ENCODE measurements around the gene ST7.

Gene ST7

DNA sequence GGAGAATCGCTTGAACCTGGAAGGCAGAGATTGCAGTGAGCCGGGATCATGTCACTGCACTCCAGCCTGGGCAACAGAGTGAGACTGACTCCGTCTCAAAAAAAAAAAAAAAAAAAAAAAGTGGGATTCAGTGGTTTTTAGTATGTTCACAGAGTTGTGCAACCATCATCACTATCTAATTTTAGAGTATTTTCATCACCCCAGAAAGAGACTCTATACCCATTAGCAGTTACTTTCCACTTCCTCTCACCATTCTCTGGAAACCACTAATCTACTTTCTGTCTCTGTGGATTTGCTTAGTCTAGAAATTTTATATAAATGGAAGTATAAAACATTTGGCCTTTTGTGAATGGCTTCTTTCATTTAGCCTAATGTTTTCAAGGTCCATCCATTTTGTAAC, 113.4 kb downstream of the ST7 start:
- no peak for DNase-seq (ENCODE audit: low spot score)

GRCh38 chr7:117067340-117067739, 114.0 kb downstream of the ST7 start:
- no peak for DNase-seq (ENCODE audit: low spot score)

DNA sequence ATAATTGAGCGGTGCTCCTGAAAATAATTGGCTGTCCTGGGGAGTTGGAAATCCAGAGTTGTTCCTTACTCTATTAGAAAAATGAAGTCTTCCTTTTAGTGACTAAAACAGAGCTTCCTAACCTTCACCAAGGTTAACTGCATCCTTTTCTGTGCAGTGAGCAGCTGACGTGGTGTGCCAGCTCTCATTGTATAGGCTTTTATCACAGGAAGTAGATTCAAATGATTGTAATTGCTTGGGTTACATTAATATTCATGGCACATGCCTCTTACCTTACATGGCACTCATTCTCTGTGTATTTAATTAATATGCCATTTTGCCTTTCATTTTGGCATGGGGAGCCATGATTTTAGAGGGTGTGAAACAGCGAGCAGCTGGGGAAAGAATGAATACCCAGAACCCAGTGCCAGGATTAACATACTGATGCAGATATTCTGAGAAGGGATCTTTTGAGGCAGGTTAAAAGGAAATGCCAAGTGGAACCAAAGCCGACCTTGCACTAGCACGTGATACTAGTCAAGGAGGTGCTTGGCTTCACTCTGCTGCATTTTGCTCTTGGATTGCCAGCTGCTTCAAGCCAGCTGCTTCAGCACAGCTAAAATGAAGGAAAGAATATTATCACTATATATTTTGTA, 115.3 kb downstream of the ST7 start:
- peak; percentile 22 for DNase-seq (ENCODE audit: low spot score)

- no peak for DNase-seq (ENCODE audit: low spot score)
Observed at GRCh38 chr7:117069379-117069778, 116.1 kb downstream of the ST7 start.

DNA sequence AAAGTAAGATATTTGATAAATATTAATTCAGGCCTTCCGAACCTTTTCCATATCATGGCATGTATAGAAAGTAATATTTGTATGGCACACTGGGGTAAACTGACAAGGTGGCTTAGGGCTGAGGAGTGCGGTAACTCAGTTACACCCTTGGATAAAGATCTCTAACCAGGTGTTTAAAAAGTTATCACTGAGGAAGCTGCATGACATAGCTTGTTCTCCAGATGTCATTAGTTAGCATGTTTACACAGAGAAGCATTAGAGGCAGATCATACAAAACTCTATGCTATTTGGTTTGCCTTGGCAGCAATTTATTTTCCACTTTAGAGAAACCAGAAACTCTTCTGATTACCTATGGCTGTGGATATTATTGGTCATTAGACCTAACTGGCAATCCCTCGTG, 118.2 kb downstream of the ST7 start:
- no peak for DNase-seq (ENCODE audit: low spot score)

GRCh38 chr7:117072620-117073118, 119.4 kb downstream of the ST7 start:
- DNase-seq (ENCODE audit: low spot score), result no peak

GRCh38 chr7:117074378-117074777, 121.1 kb downstream of the ST7 start:
- DNase-seq (ENCODE audit: low spot score), result no peak

DNA sequence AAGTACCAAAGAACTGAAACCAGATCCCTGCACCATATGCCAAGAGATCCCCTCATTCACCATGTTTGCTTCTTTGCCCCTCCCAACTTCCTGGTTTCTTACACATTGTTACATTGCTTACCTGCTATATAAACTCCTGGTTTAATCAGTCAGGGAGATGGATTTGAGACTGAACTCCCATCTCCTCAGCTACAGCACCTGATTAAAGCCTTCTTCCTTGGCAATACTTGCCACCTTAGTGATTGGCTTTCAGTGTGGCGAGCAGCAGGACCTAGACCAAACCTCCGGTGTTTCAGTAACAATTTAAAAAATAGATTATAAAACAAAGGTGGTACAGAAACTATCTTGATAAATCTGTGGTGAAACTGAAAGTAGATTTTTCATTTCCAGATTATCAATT, 122.6 kb downstream of the ST7 start:
- DNase-seq (ENCODE audit: low spot score), result no peak

GRCh38 chr7:117076426-117076943, 123.2 kb downstream of the ST7 start:
- DNase-seq (ENCODE audit: low spot score), result no peak

DNA sequence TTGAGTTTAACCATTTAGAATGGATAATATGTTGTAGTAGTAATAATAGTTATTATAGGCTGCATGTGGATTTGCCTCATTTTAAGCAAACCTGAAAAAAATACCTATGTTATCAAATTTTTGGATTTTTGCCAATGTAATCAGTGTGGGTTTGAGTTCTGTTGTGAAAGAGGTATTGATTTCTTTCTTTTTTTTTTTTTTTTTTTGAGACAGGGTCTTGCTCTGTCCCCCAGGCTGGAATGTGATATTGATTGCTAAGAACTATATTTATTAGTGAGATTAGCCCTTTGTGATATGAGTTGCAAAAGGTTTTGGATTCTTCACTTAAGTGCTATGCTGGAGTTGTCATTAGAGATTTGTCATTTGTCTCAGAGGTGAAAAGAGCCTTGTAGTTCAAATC, 124.4 kb downstream of the ST7 start:
- DNase-seq (ENCODE audit: low spot score), result no peak

DNA sequence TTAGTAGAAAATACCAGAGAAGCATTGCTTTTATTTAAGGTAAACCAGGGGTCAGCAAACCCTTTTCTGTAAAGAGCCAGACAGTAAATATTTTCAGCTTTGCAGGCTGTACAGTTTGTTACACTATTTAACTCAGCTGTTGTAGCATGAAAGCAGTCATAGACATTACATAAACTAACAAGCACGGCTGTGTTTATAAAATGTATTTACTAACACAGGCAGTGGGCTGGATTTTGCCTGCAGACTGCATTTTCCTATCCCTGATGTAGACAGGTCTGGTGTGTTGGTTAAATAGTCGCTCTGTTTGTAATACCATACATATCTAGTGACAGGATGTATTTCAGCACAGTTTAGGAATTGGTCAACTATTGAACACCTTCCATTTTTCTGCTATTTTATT, 129.3 kb downstream of the ST7 start:
- no peak for DNase-seq (ENCODE audit: low spot score)

DNA sequence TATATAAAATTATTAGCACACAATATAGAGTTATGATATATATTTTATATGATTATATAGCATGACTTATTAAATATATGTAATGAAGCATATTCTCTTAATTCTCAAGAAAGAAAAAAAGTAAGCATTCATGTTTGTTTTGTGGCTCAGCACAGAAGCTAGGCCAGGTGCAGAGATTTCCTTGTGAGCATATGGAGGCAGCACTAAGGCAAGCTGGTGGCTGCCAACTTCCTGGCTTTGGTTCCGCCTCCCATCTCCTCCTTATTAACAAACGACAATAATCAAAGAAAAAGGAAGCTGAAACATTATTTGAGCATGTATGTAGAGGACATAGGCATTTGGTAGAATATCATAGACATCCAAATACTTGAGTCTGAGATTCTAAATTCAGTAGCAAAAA, 130.3 kb downstream of the ST7 start:
- no peak for DNase-seq (ENCODE audit: low spot score)

DNA sequence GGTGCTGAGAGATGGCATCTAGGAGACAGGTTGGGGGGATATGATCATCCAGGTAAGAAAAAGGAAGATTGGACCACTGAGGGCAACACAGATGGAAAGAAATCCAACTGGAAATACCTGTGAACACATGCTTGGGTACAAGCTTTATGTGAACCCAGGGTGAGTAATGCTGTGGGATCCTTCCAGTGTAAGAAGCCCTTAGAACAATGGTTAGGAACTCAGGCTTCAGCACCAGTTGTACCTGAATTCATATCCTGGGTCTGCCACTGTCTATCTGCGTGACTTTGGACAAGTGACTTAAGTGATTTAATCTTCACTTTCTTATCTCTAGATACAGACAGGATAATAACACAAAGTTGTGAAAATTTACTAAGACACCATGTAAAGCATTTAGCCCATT, 131.0 kb downstream of the ST7 start:
- no peak for DNase-seq (ENCODE audit: low spot score)

DNA sequence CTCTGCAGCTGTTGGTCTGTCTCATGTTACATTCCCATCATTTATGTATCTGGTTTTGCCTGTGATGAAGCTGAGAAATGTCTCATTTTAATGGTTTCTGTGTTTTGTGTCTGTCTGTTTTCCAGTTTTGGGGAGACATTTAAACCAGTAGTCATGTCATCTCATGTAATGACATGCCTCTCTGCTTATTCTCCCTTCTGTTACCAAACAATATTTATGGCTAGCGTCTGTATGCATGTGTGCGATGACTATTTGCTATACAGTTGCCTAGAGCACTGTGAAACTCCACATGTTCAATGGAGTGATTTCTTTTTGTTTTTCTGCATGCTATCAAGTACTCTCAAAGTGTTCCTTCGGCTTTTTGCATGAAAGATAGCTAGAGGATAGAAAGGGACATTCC, 132.0 kb downstream of the ST7 start:
- no peak for DNase-seq (ENCODE audit: low spot score)

DNA sequence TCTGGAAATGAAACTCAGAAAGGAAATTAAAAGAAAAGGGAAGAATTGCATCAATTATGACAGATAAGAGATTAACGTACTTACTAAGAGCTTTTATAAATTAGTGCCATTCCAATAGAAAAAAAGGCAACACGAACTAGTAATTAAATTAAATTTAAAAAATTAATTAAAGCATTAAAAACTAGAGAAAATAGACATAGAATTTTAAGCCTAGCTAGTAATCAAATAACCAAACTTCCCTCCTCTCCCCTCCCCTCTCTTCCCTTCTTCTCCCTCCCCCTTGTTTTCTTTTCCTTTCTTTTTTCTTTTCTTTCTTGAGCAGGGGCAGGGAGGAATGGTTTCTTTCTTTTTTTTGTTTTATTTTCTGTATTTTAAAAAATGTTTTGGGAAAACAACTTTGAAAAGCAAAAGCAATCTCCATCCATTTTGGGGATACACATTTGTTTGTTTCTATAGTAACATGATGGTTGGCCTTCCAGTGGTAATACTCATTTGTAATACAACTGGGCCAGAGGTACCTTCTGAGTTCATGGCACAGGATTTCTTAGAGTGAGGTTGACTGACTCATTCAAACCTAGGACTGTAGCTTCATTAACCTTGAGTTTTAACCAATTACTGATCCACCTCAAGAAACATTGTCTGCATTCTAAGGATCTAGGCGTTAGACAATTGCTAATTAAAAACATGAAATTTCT, 132.6 kb downstream of the ST7 start:
- no peak for DNase-seq (ENCODE audit: low spot score)

DNA sequence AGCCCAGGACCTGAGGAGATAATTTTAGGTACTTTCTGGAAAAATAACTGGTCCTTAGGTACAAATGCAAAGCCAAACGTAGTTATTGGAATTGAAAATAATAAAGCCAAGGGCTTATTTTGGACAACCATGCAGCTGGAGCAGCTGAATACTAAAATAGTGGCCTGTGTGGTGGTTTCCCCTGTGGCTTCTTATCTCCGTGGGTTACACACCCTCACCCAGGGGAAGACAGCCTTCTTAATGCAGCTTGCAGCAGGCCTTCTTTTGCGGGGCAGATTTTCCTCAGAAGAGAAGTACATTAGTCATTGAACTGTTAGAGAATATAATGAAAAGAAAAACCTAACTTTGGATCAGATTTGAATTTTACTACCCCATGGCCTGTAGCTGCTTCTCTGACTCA, 133.5 kb downstream of the ST7 start:
- peak; percentile 15 for DNase-seq (ENCODE audit: low spot score)

DNA sequence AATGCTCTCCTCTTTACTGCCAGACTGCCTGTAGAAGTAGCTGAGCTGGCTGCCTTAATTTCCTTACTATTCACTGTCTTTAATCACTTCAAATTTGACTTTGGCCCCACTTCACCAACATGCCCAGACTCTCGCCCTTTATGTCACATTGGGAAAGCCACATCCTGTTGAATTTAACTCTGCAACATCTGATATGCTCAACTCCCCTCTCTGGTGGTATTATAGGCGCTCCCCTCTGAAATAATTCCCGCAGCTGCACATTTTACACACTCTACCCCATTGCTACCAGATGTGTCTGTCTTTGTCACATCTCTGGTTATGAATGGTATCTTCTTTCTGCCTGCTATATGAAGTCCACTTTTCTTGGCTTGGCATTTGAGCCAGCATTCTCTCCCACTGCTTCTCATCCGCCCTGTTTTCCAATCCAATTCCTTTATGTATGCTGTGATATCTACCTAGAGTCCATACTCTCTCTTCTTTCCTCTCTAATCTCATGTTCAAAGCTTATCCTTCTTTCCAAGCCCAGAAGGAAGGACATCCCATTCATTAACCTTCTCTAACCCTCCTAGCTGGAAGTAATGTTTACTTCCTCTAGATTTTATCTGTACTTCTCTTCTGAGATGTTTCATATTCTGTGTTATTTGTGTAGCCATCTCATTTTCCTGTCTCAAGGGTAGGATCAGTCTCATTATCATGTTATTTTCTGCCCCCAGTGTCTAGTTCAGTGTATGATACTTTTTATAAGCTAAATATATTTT, 134.5 kb downstream of the ST7 start:
- DNase-seq (ENCODE audit: low spot score), result no peak

- no peak for DNase-seq (ENCODE audit: low spot score)
Observed at GRCh38 chr7:117088623-117089194, 135.4 kb downstream of the ST7 start.

- no peak for DNase-seq (ENCODE audit: low spot score)
Observed at GRCh38 chr7:117090791-117091190, 137.5 kb downstream of the ST7 start.

DNA sequence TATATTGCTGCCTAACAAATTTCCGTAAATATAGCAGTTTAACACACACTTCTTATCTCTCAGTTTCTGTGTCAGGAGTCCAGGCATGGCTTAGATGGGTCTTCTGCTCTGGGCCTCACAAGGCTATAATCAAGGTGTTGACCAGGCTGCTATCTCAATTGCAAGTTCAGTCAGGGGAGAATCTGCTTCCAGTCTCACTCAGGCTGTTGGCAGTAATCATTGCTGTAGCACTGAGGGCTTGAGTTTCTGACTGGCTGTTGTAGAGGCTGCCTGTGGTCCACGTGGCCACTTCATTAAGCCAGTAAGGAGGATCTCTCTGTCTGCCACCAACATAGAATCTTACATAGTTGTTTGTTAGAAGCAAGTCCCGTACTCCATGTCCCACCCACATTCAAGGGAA, 138.4 kb downstream of the ST7 start:
- no peak for DNase-seq (ENCODE audit: low spot score)

GRCh38 chr7:117092785-117093184, 139.5 kb downstream of the ST7 start:
- no peak for DNase-seq (ENCODE audit: low spot score)

- no peak for DNase-seq (ENCODE audit: low spot score)
Observed at GRCh38 chr7:117094457-117094856, 141.2 kb downstream of the ST7 start.

DNA sequence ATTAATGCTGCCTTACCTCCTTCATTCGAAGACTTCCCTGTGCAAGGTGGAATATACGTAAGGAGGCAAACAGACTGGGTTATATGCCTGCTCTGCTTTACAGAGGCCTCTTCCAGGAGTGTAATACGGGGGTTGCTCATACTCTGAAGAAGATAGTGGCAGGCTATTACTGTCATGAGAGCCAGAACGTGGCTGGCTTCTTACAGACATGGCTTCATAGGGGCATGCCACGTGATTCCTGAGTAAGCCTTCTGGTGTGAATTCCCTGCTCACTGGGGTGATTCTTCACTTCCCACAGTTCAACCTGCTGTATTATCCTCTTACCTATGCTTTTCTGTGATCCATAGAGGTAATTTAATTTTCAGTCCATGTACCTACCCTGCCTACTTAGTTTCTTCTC, 141.8 kb downstream of the ST7 start:
- no peak for DNase-seq (ENCODE audit: low spot score)

Data from NAMALWA (cell line).